Measurements from ENCODE around the gene OSBPL8.
"Not testable (repeated sequence)": the region's sequence is repeated elsewhere in the genome, so short reads cannot be mapped to it uniquely, and the experiment has no call there.

DNA sequence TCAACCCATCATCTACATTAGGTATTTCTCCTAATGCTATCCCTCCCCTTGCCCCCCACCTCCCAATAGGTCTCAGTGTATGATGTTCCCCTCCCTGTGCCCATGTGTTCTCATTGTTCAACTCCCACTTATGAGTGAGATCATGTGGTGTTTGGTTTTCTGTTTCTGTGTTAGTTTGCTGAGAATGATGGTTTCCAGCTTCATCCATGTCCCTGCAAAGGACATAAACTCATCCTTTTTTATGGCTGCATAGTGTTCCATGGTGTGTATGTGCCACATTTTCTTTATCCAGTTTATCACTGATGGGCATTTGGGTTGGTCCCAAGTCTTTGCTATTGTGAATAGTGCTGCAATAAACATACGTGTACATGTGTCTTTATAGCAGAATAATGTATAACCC lies 182.7 kb downstream of the OSBPL8 start:
- not testable (repeated sequence) for TF ChIP-seq EZH2 (IDR thresholded peaks at IDR 0.05; ENCODE audit: borderline replicate concordance, low read length)
- TF ChIP-seq, protein P1, sequence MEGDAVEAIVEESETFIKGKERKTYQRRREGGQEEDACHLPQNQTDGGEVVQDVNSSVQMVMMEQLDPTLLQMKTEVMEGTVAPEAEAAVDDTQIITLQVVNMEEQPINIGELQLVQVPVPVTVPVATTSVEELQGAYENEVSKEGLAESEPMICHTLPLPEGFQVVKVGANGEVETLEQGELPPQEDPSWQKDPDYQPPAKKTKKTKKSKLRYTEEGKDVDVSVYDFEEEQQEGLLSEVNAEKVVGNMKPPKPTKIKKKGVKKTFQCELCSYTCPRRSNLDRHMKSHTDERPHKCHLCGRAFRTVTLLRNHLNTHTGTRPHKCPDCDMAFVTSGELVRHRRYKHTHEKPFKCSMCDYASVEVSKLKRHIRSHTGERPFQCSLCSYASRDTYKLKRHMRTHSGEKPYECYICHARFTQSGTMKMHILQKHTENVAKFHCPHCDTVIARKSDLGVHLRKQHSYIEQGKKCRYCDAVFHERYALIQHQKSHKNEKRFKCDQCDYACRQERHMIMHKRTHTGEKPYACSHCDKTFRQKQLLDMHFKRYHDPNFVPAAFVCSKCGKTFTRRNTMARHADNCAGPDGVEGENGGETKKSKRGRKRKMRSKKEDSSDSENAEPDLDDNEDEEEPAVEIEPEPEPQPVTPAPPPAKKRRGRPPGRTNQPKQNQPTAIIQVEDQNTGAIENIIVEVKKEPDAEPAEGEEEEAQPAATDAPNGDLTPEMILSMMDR (conservative IDR thresholded peaks at IDR 0.05 in 1 of 2, IDR thresholded peaks at IDR 0.05 in 1 of 2; ENCODE audit: extremely low read depth in 1 of 2, insufficient read depth in 1 of 2, low read depth in 1 of 2, low read length in 2 of 2): not testable (repeated sequence)
